ENCODE results near the gene TRAPPC8.
A peak's percentile ranks its signal among the peaks of the same experiment; 100 is the strongest.

Gene TRAPPC8

DNA sequence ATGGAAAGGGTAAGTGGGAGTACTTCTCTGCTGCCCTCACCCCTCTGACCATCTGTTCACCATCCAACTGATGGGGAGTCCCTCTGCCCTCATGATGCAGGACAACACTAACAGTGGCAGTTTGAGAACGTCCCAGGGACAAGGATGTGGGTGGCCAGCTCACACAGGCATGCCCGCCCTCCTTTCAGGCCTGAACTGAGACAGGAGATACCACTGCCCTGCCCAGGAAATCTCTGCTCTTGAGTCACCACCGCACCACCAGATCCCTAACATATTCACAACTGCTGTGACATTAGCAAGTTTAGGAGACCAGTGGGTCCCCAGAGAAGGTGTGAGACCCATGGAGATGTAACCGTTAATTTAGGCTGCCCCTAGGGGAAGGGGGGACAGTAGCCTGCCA lies 66.2 kb downstream of the TRAPPC8 start:
- TF ChIP-seq, protein P1, sequence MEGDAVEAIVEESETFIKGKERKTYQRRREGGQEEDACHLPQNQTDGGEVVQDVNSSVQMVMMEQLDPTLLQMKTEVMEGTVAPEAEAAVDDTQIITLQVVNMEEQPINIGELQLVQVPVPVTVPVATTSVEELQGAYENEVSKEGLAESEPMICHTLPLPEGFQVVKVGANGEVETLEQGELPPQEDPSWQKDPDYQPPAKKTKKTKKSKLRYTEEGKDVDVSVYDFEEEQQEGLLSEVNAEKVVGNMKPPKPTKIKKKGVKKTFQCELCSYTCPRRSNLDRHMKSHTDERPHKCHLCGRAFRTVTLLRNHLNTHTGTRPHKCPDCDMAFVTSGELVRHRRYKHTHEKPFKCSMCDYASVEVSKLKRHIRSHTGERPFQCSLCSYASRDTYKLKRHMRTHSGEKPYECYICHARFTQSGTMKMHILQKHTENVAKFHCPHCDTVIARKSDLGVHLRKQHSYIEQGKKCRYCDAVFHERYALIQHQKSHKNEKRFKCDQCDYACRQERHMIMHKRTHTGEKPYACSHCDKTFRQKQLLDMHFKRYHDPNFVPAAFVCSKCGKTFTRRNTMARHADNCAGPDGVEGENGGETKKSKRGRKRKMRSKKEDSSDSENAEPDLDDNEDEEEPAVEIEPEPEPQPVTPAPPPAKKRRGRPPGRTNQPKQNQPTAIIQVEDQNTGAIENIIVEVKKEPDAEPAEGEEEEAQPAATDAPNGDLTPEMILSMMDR (IDR thresholded peaks at IDR 0.05; ENCODE audit: low read depth, low read length) = no peak
- DNase-seq (ENCODE audit: low read depth, low spot score) = peak; percentile 7
- no peak overlapping the region for H3K4me3 ChIP-seq (ENCODE audit: low read depth, low read length)
- in situ Hi-C loops (cut with HindIII; ENCODE audit: low sequenced_read_pairs) = no loop called here

DNA sequence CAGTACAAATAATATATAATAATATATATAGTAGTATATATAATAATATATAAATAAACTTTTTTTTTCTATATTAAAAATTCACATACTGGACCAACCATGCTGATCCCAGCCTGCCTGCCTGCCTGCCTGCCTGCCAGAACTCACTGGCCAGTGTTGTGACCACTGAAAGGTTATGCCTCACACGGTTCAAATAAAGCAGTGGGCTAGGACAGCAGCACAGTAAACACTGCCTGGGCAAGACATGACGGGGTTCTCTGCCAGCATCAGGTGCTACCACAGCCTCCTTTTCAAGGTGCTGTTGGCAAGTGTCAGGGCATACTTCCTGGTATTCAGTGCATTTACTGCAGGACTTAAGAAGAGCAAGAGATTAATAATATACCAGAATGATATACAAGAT lies 67.6 kb downstream of the TRAPPC8 start:
- TF ChIP-seq, protein P1 (IDR thresholded peaks at IDR 0.05; ENCODE audit: low read depth, low read length) = no peak
- no peak for DNase-seq (ENCODE audit: low read depth, low spot score)
- H3K4me3 ChIP-seq (ENCODE audit: low read depth, low read length) = no peak overlapping the region
- in situ Hi-C loops (cut with HindIII; ENCODE audit: low sequenced_read_pairs) = no loop called here

DNA sequence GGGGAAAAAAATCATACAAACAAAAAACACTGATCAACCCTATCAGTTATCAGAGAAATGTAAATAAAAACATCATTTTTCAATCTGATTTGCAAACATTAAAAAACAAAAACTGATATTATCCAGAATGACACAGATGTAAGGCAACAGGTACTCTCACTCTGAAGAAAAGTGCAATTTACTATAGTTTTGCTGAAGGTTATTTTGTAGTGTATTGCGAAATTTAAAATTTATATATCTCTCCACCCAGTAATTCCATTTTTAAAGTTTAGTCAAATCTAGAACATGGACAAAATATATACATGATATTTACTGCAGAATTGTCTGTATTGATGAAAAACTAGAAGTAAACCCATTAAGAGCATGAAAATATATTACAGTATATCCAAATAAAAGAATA lies 79.8 kb downstream of the TRAPPC8 start:
- H3K4me3 ChIP-seq (ENCODE audit: low read depth, low read length) = no peak overlapping the region
- in situ Hi-C loops (cut with HindIII; ENCODE audit: low sequenced_read_pairs) = no loop called here
- DNase-seq (ENCODE audit: low read depth, low spot score) = no peak
- TF ChIP-seq, protein P1 (IDR thresholded peaks at IDR 0.05; ENCODE audit: low read depth, low read length) = no peak

DNA sequence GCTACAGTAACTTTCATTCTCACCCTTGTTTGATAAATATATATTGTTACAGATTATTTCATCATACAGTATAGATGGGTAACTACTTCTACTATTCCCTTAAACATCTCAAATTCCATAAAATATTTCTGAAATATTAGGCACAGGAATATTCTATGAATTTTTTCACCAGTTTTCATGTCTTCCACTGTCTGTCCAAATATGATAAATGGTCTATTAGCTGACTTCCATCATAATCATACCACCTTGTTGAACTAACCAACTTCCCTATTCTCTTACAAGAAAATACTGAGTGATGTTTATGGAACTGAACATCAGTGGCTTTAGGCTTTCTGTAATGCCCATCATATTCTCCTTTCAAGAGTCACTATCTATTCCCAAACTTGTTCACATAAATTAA lies 82.4 kb downstream of the TRAPPC8 start:
- in situ Hi-C loops (cut with HindIII; ENCODE audit: low sequenced_read_pairs) = no loop called here
- no peak for DNase-seq (ENCODE audit: low read depth, low spot score)
- TF ChIP-seq, protein P1 (IDR thresholded peaks at IDR 0.05; ENCODE audit: low read depth, low read length) = no peak
- H3K4me3 ChIP-seq (ENCODE audit: low read depth, low read length) = no peak overlapping the region

DNA sequence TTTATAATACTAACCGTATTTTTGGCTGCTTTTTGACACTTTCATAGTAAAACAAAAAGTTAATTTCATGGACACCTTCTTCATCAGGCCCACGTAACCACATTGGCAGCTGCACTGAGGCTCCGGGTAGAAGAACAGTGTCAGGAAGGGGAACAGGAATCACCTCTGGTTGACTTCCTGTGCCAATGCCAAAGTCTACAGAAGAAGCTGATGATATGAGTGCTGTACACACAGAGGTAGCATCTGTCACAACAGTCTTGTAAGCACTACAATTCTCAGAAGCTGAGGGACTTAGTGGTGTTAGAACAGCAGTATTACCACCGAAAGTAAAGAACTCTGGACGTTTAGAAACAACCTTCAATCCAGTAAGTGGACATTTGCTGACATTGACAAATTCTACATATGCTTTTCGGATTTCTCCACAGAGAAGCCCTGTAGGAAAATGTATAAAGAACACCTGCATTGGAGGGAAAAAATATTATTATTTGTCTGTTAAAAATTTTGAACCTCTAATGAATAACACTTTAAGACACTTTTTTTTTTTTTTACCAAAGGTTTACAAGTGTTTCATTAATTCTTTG lies 85.3 kb downstream of the TRAPPC8 start:
- in situ Hi-C loops (cut with HindIII; ENCODE audit: low sequenced_read_pairs) = no loop called here
- DNase-seq (ENCODE audit: low read depth, low spot score) = no peak
- TF ChIP-seq, protein P1 (IDR thresholded peaks at IDR 0.05; ENCODE audit: low read depth, low read length) = no peak
- no peak overlapping the region for H3K4me3 ChIP-seq (ENCODE audit: low read depth, low read length)

DNA sequence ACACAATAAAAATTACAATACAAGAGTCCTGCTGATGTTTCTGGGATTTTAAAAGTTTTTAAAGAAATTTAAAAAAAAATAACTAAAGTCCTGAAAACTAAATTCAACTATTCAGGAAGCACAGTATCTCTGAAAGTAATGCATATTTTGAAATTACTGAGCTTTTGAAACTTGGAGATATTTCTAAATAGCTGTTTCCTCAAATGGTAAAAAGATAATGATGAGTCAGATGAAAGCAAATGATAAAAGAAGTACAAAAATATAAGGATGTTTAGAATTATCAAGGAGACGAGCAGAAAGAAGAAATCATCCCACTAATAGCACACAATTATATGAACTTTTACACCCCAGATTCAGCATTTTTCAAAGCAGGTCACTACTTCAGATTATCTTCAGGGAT lies 92.1 kb downstream of the TRAPPC8 start:
- H3K4me3 ChIP-seq (ENCODE audit: low read depth, low read length) = no peak overlapping the region
- in situ Hi-C loops (cut with HindIII; ENCODE audit: low sequenced_read_pairs) = no loop called here
- TF ChIP-seq, protein P1 (IDR thresholded peaks at IDR 0.05; ENCODE audit: low read depth, low read length) = no peak
- no peak for DNase-seq (ENCODE audit: low read depth, low spot score)

DNA sequence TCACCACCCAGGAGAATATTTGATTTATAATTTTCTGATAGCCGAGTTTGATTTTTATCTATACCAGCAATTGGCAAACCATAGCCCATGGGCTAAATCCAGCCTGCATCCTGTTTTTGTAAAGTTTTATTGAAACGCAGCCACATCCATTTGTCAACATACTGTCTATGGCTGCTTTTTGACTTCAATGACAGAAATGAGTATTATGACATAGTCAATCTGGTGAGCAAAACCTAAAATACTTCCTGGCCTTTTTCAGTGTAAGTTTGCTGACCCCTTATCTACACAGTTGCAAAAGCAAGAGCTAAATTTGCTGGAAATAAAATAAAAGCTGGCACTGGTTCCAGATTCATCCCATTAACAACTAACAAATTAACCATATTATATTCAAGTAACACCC lies 102.4 kb downstream of the TRAPPC8 start:
- in situ Hi-C loops (cut with HindIII; ENCODE audit: low sequenced_read_pairs) = no loop called here
- DNase-seq (ENCODE audit: low read depth, low spot score) = no peak
- TF ChIP-seq, protein P1 (IDR thresholded peaks at IDR 0.05; ENCODE audit: low read depth, low read length) = no peak
- H3K4me3 ChIP-seq (ENCODE audit: low read depth, low read length) = no peak overlapping the region

Measured in astrocyte of the spinal cord (primary cell).